Measurements from ENCODE around the gene KIZ. TPM values are rescaled to one million over a fixed set of nuclear protein-coding genes. Genes with fewer than 3 reads are reported as not detected.

The KIZ gene
- total RNA-seq, 1 donor from 2014 or later, result 25.0 TPM

GRCh38 chr20:21279706-21280521, 154.0 kb downstream of the KIZ start:
- Histone ChIP-seq H3K27ac (no peak overlapping the region), H3K27me3 (no peaks in the 10 kb centered on the region), H3K36me3 (no peaks in the 10 kb centered on the region), H3K9me3 (no peaks in the 10 kb centered on the region), H3K4me3 (no peak overlapping the region), H3K4me1 (no peaks in the 10 kb centered on the region)
- intact Hi-C loops (cut with DNase I), result no loop called here
- TF ChIP-seq POLR2A (IDR thresholded peaks at IDR 0.05) (no peak), POLR2AphosphoS5 (IDR thresholded peaks at IDR 0.05; ENCODE audit: insufficient read depth in 1 of 2, low read depth in 1 of 2) (no peak), CTCF (IDR thresholded peaks at IDR 0.05) (no peak)
- DNase-seq (ENCODE audit: extremely low spot score in 2 of 2), result no peak

GRCh38 chr20:21280522-21281016, 154.7 kb downstream of the KIZ start:
- DNase-seq (ENCODE audit: extremely low spot score in 2 of 2), result no peak
- no peak for TF ChIP-seq POLR2A (IDR thresholded peaks at IDR 0.05)
- no peak for TF ChIP-seq CTCF (IDR thresholded peaks at IDR 0.05)
- no peak for TF ChIP-seq POLR2AphosphoS5 (IDR thresholded peaks at IDR 0.05; ENCODE audit: insufficient read depth in 1 of 2, low read depth in 1 of 2)
- no peak overlapping the region for H3K27ac ChIP-seq
- no peak overlapping the region for H3K4me3 ChIP-seq
- H3K27me3 ChIP-seq, result no peaks in the 10 kb centered on the region
- no peaks in the 10 kb centered on the region for H3K36me3 ChIP-seq
- no peaks in the 10 kb centered on the region for H3K4me1 ChIP-seq
- intact Hi-C loops (cut with DNase I), result no loop called here
- no peaks in the 10 kb centered on the region for H3K9me3 ChIP-seq

GRCh38 chr20:21286775-21287174, 160.9 kb downstream of the KIZ start:
- no peak overlapping the region for H3K27ac ChIP-seq
- H3K4me3 ChIP-seq, result no peak overlapping the region
- no peak for DNase-seq (ENCODE audit: extremely low spot score in 2 of 2)
- no peaks in the 10 kb centered on the region for H3K9me3 ChIP-seq
- intact Hi-C loops (cut with DNase I), result no loop called here
- TF ChIP-seq POLR2A (IDR thresholded peaks at IDR 0.05), result no peak
- no peak for TF ChIP-seq CTCF (IDR thresholded peaks at IDR 0.05)
- no peak for TF ChIP-seq POLR2AphosphoS5 (IDR thresholded peaks at IDR 0.05; ENCODE audit: insufficient read depth in 1 of 2, low read depth in 1 of 2)
- H3K4me1 ChIP-seq, result no peaks in the 10 kb centered on the region
- no peaks in the 10 kb centered on the region for H3K36me3 ChIP-seq
- H3K27me3 ChIP-seq, result no peaks in the 10 kb centered on the region

- no peak overlapping the region for H3K27ac ChIP-seq
- H3K4me1 ChIP-seq, result no peaks in the 10 kb centered on the region
- no peaks in the 10 kb centered on the region for H3K36me3 ChIP-seq
- intact Hi-C loops (cut with DNase I), result no loop called here
- no peaks in the 10 kb centered on the region for H3K9me3 ChIP-seq
- DNase-seq (ENCODE audit: extremely low spot score in 2 of 2), result no peak
- no peak overlapping the region for H3K4me3 ChIP-seq
- no peak for TF ChIP-seq POLR2A (IDR thresholded peaks at IDR 0.05)
- no peak for TF ChIP-seq POLR2AphosphoS5 (IDR thresholded peaks at IDR 0.05; ENCODE audit: insufficient read depth in 1 of 2, low read depth in 1 of 2)
- no peak for TF ChIP-seq CTCF (IDR thresholded peaks at IDR 0.05)
- no peaks in the 10 kb centered on the region for H3K27me3 ChIP-seq
Measured at GRCh38 chr20:21288587-21289370, 162.9 kb downstream of the KIZ start.
